ENCODE data around the gene TRAPPC2. TPM values are rescaled to one million over a fixed set of nuclear protein-coding genes. Genes with fewer than 3 reads are reported as not detected.
"Not testable (repeated sequence)": the region's sequence is repeated elsewhere in the genome, so short reads cannot be mapped to it uniquely, and the experiment has no call there.

TRAPPC2 gene
- total RNA-seq, 1 donor from 2014 or later = 25.8 TPM

DNA sequence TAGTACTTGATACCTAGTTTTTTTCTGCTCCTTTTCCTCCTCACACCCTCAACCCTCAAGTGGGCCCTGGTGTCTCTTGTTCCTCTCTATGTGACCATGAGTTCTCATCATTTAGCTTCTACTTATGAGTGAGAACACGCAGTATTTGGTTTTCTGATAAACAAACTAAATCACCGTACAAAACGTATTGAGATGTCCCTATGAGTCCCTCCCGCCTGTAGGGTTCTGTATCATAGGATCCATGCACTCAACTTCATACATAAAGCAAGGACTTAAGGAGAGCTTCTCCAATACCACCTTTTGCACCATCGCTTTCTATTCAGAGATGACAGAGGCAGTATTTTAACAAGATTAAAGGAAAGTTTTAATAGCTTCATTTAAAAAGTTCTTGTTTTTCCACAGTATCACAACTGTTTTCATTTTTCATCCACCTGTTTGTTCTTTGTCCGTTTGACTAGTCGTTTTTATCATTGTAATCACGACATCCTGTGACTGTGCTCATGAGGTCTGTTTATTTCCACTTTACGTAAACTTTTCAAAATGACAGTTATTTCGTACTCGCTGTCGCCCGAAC is 45.9 kb downstream of the TRAPPC2 start:
- peaks cover 7% of the 10 kb centered on the region for H3K4me1 Mint-ChIP-seq (ENCODE audit: low read depth, unreplicated experiment)
- no peak for DNase-seq
- H3K4me3 Mint-ChIP-seq (ENCODE audit: unreplicated experiment) = peak overlapping the region; percentile 90
- H3K36me3 Mint-ChIP-seq (ENCODE audit: unreplicated experiment) = no peaks in the 10 kb centered on the region
- no peaks in the 10 kb centered on the region for H3K27me3 Mint-ChIP-seq (ENCODE audit: unreplicated experiment)
- peak overlapping the region; percentile 64 for H3K27ac Mint-ChIP-seq (ENCODE audit: unreplicated experiment)
- TF ChIP-seq, protein P1, sequence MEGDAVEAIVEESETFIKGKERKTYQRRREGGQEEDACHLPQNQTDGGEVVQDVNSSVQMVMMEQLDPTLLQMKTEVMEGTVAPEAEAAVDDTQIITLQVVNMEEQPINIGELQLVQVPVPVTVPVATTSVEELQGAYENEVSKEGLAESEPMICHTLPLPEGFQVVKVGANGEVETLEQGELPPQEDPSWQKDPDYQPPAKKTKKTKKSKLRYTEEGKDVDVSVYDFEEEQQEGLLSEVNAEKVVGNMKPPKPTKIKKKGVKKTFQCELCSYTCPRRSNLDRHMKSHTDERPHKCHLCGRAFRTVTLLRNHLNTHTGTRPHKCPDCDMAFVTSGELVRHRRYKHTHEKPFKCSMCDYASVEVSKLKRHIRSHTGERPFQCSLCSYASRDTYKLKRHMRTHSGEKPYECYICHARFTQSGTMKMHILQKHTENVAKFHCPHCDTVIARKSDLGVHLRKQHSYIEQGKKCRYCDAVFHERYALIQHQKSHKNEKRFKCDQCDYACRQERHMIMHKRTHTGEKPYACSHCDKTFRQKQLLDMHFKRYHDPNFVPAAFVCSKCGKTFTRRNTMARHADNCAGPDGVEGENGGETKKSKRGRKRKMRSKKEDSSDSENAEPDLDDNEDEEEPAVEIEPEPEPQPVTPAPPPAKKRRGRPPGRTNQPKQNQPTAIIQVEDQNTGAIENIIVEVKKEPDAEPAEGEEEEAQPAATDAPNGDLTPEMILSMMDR (IDR thresholded peaks at IDR 0.05; ENCODE audit: partially characterized antibody, unreplicated experiment) = no peak
- peaks cover 3% of the 10 kb centered on the region for H3K9me3 Mint-ChIP-seq (ENCODE audit: unreplicated experiment)

DNA sequence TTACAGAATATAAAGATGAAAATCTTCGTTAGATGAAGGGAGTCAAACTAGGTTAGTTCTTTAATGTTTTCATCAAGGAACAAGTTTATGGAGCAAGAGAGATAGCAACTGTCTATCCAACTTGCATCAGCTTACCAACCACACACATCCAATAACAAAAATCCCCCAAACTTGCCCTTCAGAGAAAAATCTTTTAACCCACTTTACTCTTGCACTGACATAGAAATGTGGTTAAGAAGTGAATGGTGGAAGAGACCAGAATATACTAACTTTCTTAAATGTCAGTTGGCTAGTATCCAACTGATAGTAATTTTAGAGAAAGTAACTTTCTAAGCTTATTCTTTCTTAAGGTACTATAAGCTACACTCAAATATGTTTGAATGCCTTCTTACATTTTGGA is 47.2 kb downstream of the TRAPPC2 start:
- Mint-ChIP-seq H3K36me3 (ENCODE audit: unreplicated experiment) (no peaks in the 10 kb centered on the region), H3K27ac (ENCODE audit: unreplicated experiment) (no peak overlapping the region), H3K27me3 (ENCODE audit: unreplicated experiment) (no peaks in the 10 kb centered on the region), H3K9me3 (ENCODE audit: unreplicated experiment) (peaks cover 2% of the 10 kb centered on the region), H3K4me3 (ENCODE audit: unreplicated experiment) (no peak overlapping the region), H3K4me1 (ENCODE audit: low read depth, unreplicated experiment) (no peaks in the 10 kb centered on the region)
- DNase-seq = no peak
- TF ChIP-seq, protein P1 (IDR thresholded peaks at IDR 0.05; ENCODE audit: partially characterized antibody, unreplicated experiment) = no peak

DNA sequence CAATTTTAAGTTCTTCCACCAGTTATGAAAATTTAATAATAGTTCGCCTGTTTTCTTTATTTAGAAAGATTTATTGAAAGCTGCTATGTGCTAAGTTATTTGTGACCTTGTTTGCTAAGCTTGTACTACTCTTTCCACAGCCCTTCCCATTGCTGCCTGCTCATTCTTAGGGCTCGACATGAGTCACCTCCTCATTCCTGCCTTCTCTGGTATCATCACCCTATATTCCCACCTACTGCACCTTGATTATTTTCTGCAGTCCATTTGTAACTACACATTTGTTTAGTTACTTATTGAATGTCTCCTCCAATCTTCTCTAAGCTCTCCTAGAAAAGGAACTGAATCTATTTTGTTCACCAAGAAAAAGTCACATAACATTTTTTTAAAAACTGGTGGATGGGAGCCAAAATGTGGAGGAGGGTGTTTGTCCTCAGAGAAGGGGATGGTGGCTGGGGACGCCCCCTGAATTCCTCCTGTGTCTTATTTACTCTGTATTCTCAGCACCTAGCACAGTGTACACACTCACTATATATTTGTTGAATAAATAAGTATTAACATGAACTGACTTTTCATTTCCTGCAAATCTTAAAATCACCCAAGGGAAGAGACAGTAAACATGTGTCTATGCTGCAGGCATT is 49.2 kb downstream of the TRAPPC2 start:
- Mint-ChIP-seq H3K9me3 (ENCODE audit: unreplicated experiment) (peaks cover 1% of the 10 kb centered on the region), H3K27me3 (ENCODE audit: unreplicated experiment) (no peaks in the 10 kb centered on the region)

DNA sequence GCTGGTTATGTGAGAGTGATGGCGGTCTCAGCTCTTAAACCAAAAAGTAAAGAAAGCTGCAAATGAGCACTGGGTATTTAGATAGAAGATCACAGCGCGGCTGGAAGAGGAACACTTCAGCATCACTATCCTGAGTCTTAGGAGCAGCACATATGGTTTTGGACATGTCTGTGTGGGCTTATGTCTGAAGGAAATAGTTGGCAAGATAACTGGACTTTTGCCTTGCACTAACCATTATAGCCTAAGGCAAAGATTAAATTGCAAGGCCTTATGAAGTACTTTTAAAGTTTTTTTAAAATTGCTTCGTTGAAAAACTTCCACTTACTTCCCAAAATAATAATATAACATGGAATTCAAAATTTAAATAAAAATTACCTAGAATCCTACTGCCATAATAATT is 50.1 kb downstream of the TRAPPC2 start:
- H3K27me3 Mint-ChIP-seq (ENCODE audit: unreplicated experiment) = no peaks in the 10 kb centered on the region
- H3K4me3 Mint-ChIP-seq (ENCODE audit: unreplicated experiment) = no peak overlapping the region

More for the DNA sequence above, 49.2 kb downstream of the TRAPPC2 start:
- H3K4me3 Mint-ChIP-seq (ENCODE audit: unreplicated experiment) = no peak overlapping the region
- DNase-seq = no peak
- TF ChIP-seq, protein P1 (IDR thresholded peaks at IDR 0.05; ENCODE audit: partially characterized antibody, unreplicated experiment) = no peak
- H3K36me3 Mint-ChIP-seq (ENCODE audit: unreplicated experiment) = no peaks in the 10 kb centered on the region
- no peak overlapping the region for H3K27ac Mint-ChIP-seq (ENCODE audit: unreplicated experiment)
- H3K4me1 Mint-ChIP-seq (ENCODE audit: low read depth, unreplicated experiment) = no peaks in the 10 kb centered on the region

DNA sequence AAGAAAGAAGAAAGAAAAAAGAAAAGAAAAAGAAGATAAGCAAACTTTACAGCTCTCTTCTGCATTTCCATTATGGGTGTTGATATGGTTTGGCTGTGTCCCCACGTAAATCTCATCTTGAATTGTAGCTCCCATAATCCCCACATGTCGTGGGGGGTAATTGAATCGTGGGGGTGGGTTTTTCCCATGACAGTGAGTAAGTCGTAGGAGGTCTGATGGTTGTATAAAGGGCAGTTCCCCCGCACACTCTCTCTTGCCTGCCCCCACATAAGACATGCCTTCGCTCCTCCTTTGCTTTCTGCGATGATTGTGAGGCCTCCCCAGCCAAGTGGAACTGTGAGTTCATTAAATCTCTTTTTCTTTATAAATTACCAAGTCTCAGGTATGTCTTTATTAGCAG is 52.8 kb downstream of the TRAPPC2 start:
- TF ChIP-seq, protein P1 (IDR thresholded peaks at IDR 0.05; ENCODE audit: partially characterized antibody, unreplicated experiment) = no peak

More for the DNA sequence above, 50.1 kb downstream of the TRAPPC2 start:
- H3K4me1 Mint-ChIP-seq (ENCODE audit: low read depth, unreplicated experiment) = no peaks in the 10 kb centered on the region
- no peaks in the 10 kb centered on the region for H3K36me3 Mint-ChIP-seq (ENCODE audit: unreplicated experiment)
- DNase-seq = no peak
- H3K9me3 Mint-ChIP-seq (ENCODE audit: unreplicated experiment) = no peaks in the 10 kb centered on the region
- TF ChIP-seq, protein P1 (IDR thresholded peaks at IDR 0.05; ENCODE audit: partially characterized antibody, unreplicated experiment) = no peak
- H3K27ac Mint-ChIP-seq (ENCODE audit: unreplicated experiment) = no peak overlapping the region

DNA sequence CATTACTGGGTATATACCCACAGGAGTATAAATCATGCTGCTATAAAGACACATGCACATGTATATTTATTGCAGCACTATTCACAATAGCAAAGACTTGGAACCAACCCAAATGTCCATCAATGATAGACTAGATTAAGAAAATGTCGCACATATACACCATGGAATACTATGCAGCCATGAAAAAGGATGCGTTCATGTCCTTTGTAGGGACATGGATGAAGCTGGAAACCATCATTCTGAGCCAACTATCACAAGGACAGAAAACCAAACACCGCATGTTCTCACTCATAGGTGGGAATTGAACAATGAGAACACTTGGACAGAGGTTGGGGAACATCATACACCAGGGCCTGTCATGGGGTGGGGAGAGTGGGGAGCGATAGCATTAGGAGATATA is 54.7 kb downstream of the TRAPPC2 start:
- not testable (repeated sequence) for H3K27ac Mint-ChIP-seq (ENCODE audit: unreplicated experiment); H3K36me3 Mint-ChIP-seq (ENCODE audit: unreplicated experiment); H3K9me3 Mint-ChIP-seq (ENCODE audit: unreplicated experiment); H3K4me1 Mint-ChIP-seq (ENCODE audit: low read depth, unreplicated experiment); H3K4me3 Mint-ChIP-seq (ENCODE audit: unreplicated experiment); H3K27me3 Mint-ChIP-seq (ENCODE audit: unreplicated experiment); DNase-seq

More for the DNA sequence above, 52.8 kb downstream of the TRAPPC2 start:
- H3K27me3 Mint-ChIP-seq (ENCODE audit: unreplicated experiment) = no peaks in the 10 kb centered on the region
- no peaks in the 10 kb centered on the region for H3K36me3 Mint-ChIP-seq (ENCODE audit: unreplicated experiment)
- no peaks in the 10 kb centered on the region for H3K4me1 Mint-ChIP-seq (ENCODE audit: low read depth, unreplicated experiment)
- no peaks in the 10 kb centered on the region for H3K9me3 Mint-ChIP-seq (ENCODE audit: unreplicated experiment)
- H3K4me3 Mint-ChIP-seq (ENCODE audit: unreplicated experiment) = no peak overlapping the region
- no peak for DNase-seq
- no peak overlapping the region for H3K27ac Mint-ChIP-seq (ENCODE audit: unreplicated experiment)

All from glutamatergic neuron (in vitro differentiated cells).